Femur (tissue), 1 donor: ENCODE data around the gene PTPRE.

Experiments used
- DNase-seq: peaks from one replicate; pipeline ENCODE4 v3.0.0-alpha.2; 2017

The PTPRE gene

GRCh38 chr10:128003521-128003920 is 96.6 kb downstream of the PTPRE start:
- no peak for DNase-seq

GRCh38 chr10:128005858-128006257 is 99.0 kb downstream of the PTPRE start:
- DNase-seq: no peak

- DNase-seq: no peak
Observed at GRCh38 chr10:128007056-128007455, 100.2 kb downstream of the PTPRE start.

- no peak for DNase-seq
Observed at GRCh38 chr10:128007971-128008370, 101.1 kb downstream of the PTPRE start.

- DNase-seq: peak; percentile 5
Observed at GRCh38 chr10:128008521-128009250, 101.8 kb downstream of the PTPRE start.

- DNase-seq: peak; percentile 20
Observed at GRCh38 chr10:128009372-128010126, 102.6 kb downstream of the PTPRE start.

- DNase-seq: peak; percentile 91
Observed at GRCh38 chr10:128011059-128011979, 104.4 kb downstream of the PTPRE start.

- peak; percentile 5 for DNase-seq
Observed at GRCh38 chr10:128013626-128014025, 106.7 kb downstream of the PTPRE start.

GRCh38 chr10:128014236-128014635 is 107.3 kb downstream of the PTPRE start:
- peak; percentile 1 for DNase-seq

GRCh38 chr10:128016423-128017060 is 109.6 kb downstream of the PTPRE start:
- no peak for DNase-seq

- peak; percentile 24 for DNase-seq
Observed at GRCh38 chr10:128017822-128018221, 110.9 kb downstream of the PTPRE start.

- DNase-seq: peak; percentile 85
Observed at GRCh38 chr10:128018236-128018635, 111.3 kb downstream of the PTPRE start.

- DNase-seq: no peak
Observed at GRCh38 chr10:128018691-128019090, 111.8 kb downstream of the PTPRE start.

GRCh38 chr10:128022261-128023196 is 115.6 kb downstream of the PTPRE start:
- peak; percentile 8 for DNase-seq

- DNase-seq: no peak
Observed at GRCh38 chr10:128024426-128024825, 117.5 kb downstream of the PTPRE start.

GRCh38 chr10:128025437-128025836 is 118.5 kb downstream of the PTPRE start:
- no peak for DNase-seq

- no peak for DNase-seq
Observed at GRCh38 chr10:128025951-128026350, 119.0 kb downstream of the PTPRE start.

GRCh38 chr10:128026615-128027300 is 119.9 kb downstream of the PTPRE start:
- peak; percentile 5 for DNase-seq

GRCh38 chr10:128027306-128027705 is 120.4 kb downstream of the PTPRE start:
- no peak for DNase-seq

GRCh38 chr10:128027822-128028507 is 121.1 kb downstream of the PTPRE start:
- no peak for DNase-seq
